GM18498 (cell line): ENCODE data around the gene SLC35A1.

Source experiments
- ATAC-seq: cut with Tn5 transposase; IDR thresholded peaks from one replicate; pipeline ENCODE4 v1.9.1; 2021; ENCODE audit warnings: mild to moderate bottlenecking, moderate library complexity; ENCODE audit not compliant: unreplicated experiment

SLC35A1 gene

DNA sequence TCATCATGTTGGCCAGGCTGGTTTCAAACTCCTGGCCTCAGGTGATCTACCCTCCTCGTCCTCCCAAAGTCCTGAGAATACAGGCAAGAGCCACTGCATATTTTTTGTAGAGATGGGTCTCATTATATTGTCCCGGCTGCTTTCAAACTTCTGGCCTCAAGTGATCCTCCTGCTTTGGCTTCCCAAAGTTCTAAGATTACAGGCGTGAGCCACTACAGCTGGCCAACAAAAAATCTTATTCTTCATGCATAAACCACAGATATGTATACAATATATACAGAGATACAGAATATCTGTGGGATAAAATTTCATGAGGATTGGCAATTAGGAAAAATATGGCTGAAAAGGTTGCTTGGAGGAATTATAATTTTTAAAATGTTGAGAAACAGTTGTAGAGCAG lies 49.9 kb downstream of the SLC35A1 start:
- ATAC-seq = no peak

- no peak for ATAC-seq
These were observed 56.4 kb downstream of the SLC35A1 start for GRCh38 chr6:87529221-87529620.

- no peak for ATAC-seq
These were observed 61.7 kb downstream of the SLC35A1 start for GRCh38 chr6:87534377-87535047.

GRCh38 chr6:87538510-87539260 lies 65.9 kb downstream of the SLC35A1 start:
- ATAC-seq = no peak

DNA sequence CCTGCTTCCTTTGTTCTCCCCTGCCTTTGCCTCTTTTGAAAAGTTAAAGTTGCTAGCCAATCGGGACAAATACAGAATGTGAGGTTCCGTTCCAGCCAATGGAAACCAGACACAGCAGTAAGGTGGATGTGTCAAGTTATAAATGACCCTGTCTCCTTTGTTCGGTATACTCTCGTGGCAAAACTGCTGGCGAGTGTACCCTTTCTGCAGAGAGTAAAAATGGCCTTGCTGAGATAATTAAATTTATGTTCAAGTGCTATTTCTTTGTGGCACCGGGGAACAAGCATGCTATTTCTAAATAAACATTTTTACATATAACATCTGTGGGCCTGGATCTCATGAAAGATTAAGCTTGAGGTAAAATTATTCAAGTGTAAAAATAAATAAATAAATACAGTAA lies 66.8 kb downstream of the SLC35A1 start:
- no peak for ATAC-seq

DNA sequence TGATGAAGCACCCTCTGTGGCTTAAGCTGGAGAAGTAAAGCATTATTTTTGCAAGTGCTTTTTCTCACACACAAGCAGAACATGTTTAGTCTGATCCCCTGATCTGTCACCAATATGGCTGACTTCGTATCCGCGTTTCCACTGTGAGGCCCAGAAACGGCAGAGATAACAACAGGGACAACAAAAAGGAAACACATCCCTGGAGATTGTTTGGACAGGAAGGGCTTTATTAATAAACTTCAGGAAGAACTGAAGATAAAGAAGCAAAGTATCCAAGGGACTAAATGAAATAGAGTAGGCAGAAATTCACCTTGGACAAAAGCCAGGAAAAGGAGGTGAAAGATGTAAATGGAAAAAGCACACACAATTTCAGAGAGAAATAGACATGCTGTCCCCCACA lies 67.8 kb downstream of the SLC35A1 start:
- no peak for ATAC-seq

DNA sequence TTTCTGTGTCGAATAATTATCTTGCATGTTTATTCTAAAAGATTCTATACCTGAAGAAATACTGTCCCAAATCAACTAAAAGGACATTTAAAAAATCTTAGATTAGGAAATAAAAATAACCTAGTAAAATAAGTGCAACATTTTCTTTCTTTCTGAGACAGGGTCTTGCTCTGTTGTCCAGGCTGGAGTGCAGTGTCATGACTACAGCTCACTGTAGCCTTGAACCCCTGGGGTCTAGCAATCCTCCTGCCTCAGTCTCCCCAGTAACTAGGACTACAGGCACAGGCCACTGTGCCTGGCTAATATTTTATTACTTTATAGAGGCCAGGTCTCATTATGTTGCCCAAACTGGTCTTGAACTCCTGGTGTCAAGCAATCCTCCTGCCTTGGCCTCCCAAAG lies 68.3 kb downstream of the SLC35A1 start:
- ATAC-seq = no peak

DNA sequence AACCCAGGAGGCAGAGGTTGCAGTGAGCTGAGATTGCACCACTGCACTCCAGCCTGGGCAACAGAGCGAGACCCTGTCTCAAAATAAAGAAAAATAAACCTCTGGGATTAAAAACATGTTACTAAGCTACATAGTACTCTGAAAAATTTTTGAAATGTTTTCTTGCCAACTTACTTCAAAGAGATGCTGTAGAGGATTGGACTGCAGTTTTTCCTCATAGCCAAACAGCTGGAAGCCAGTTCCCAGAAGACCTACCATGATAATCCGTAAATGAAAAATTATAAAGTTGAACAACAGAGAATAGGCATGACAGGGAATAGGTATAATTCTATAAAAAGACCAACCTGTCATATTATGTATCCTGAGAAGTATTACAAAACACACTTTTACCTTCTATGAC lies 69.0 kb downstream of the SLC35A1 start:
- no peak for ATAC-seq

- peak; percentile 21 for ATAC-seq
These were observed 71.1 kb downstream of the SLC35A1 start for GRCh38 chr6:87543696-87544473.

GRCh38 chr6:87544474-87544735 lies 71.6 kb downstream of the SLC35A1 start:
- peak; percentile 68 for ATAC-seq

- no peak for ATAC-seq
These were observed 79.0 kb downstream of the SLC35A1 start for GRCh38 chr6:87551799-87552198.

GRCh38 chr6:87553159-87553765 lies 80.5 kb downstream of the SLC35A1 start:
- ATAC-seq = no peak

DNA sequence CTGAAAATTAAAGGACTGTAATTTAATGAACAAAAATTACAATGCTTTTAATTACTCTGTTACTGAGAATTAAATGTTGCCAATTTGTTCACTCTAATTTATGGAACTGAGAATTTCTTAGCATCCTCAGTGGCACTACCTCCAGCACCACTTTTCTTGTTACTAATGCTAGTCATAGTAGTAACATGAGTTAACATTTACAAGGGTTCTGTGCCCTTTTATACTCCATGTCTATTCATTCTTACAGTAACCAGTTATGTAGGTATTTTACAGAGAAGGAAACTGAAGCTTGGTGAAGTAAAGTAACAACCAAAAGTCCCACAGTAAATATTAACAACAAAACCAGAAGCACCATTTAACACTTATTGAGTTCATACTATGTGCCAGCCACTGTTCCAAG lies 82.7 kb downstream of the SLC35A1 start:
- ATAC-seq = no peak

DNA sequence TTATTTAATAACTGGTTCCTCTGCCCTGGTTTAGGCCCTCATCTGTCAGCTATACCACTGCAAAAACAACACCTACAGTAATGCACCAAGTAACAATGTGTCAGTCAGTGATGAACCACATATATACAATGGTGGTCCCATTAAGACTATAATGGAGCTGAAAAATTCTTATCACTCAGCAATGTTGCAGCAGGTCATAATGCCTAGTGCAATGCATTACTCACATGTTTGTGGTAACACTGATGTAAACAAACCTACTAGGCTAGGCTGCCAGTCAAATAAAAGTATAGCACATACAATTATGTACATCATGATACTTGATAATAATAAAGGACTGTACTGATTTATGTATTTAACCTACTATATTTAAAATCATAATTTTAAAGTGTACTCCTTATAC lies 85.7 kb downstream of the SLC35A1 start:
- no peak for ATAC-seq

DNA sequence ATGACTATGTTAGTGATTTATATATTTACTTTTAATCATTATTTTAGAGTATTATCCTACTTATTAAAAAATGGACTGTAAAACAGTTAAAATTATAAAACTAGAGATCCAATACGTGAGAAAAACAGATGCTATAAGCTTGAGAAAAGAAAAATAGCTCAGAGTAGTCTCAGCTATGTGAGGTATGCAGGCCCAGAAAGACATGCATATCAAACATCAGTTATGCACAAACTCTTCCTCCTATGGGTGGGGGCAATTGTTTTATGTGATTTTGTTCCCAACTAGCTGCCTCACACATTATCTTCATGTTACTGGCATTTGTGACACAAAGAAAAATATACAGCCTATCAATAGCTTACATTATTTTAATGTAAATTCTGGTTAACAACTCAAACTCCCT lies 88.2 kb downstream of the SLC35A1 start:
- no peak for ATAC-seq
